GM23338 (cell line): ENCODE measurements around the gene TPCN2. TPM values are rescaled to one million over a fixed set of nuclear protein-coding genes. Genes with fewer than 3 reads are reported as not detected.

Experiments used
- ATAC-seq: fragments of 200-7000 bp; cut with Tn5 transposase; 3 replicates; pipeline ENCODE4 v1.9.1; 2020
- DNase-seq: peaks from one replicate; pipeline ENCODE4 v3.0.0-alpha.2; 2015; ENCODE audit warnings: low spot score
- H2AFZ ChIP-seq: fragments of 200-600 bp; sonication (generic); 2 replicates; pipeline ENCODE4 v1.8.0; 2016; ENCODE audit warnings: antibody characterized with exemption, mild to moderate bottlenecking, moderate library complexity
- H3F3A ChIP-seq: fragments of 200-600 bp; sonication (generic); replicated peaks from 2 replicates; pipeline ENCODE4 v1.8.0; 2017; ENCODE audit warnings: antibody characterized with exemption, mixed run types, low read depth
- H3K27ac ChIP-seq: fragments of 200-600 bp; sonication (generic); 2 replicates; pipeline ENCODE4 v1.6.1; 2016; ENCODE audit warnings: low read depth
- H3K27me3 ChIP-seq: fragments of 200-600 bp; sonication (generic); 2 replicates; pipeline ENCODE4 v1.8.0; 2016; ENCODE audit warnings: mild to moderate bottlenecking, mixed run types, moderate library complexity; ENCODE audit not compliant: insufficient read depth
- H3K36me3 ChIP-seq: fragments of 200-600 bp; sonication (generic); 2 replicates; pipeline ENCODE4 v1.8.0; 2016; ENCODE audit warnings: mild to moderate bottlenecking; ENCODE audit not compliant: insufficient read depth
- H3K4me1 ChIP-seq: fragments of 200-600 bp; sonication (generic); 2 replicates; pipeline ENCODE4 v1.8.0; 2016; ENCODE audit warnings: mild to moderate bottlenecking, moderate library complexity; ENCODE audit not compliant: insufficient read depth
- H3K4me2 ChIP-seq: fragments of 200-600 bp; sonication (generic); 2 replicates; pipeline ENCODE4 v1.7.1; 2017; ENCODE audit warnings: mixed run types
- H3K4me3 ChIP-seq: fragments of 200-600 bp; sonication (generic); 2 replicates; pipeline ENCODE4 v1.6.1; 2016; ENCODE audit warnings: mixed run types
- H3K79me2 ChIP-seq: fragments of 200-600 bp; sonication (generic); replicated peaks from 2 replicates; pipeline ENCODE4 v1.8.0; 2017; ENCODE audit warnings: mild to moderate bottlenecking; ENCODE audit not compliant: insufficient read depth
- H3K9me2 ChIP-seq: fragments of 200-600 bp; sonication (generic); 2 replicates; pipeline ENCODE4 v1.8.0; 2017; ENCODE audit not compliant: insufficient read depth
- H4K20me1 ChIP-seq: fragments of 200-600 bp; sonication (generic); replicated peaks from 2 replicates; pipeline ENCODE4 v1.8.0; 2017; ENCODE audit warnings: mild to moderate bottlenecking; ENCODE audit not compliant: insufficient read depth
- H3K27ac Mint-ChIP-seq: 2 replicates; pipeline ENCODE4 v1.8.0; 2020; ENCODE audit warnings: inconsistent platforms, mild to moderate bottlenecking, moderate library complexity, mixed read lengths
- H3K27me3 Mint-ChIP-seq: 3 replicates; pipeline ENCODE4 v1.8.0; 2022; ENCODE audit warnings: low read depth, mild to moderate bottlenecking, moderate library complexity, mixed read lengths, inconsistent platforms; ENCODE audit not compliant: insufficient read depth, poor library complexity
- H3K36me3 Mint-ChIP-seq: 3 replicates; pipeline ENCODE4 v1.8.0; 2021; ENCODE audit warnings: low read depth, mild to moderate bottlenecking, inconsistent platforms, moderate library complexity, mixed read lengths
- H3K4me1 Mint-ChIP-seq: 3 replicates; pipeline ENCODE4 v1.8.0; 2020; ENCODE audit warnings: mild to moderate bottlenecking, inconsistent platforms, mixed read lengths
- H3K4me3 Mint-ChIP-seq: 3 replicates; pipeline ENCODE4 v1.8.0; 2021; ENCODE audit warnings: moderate library complexity, mild to moderate bottlenecking, inconsistent platforms, mixed read lengths
- H3K9me3 Mint-ChIP-seq: 3 replicates; pipeline ENCODE4 v1.8.0; 2020; ENCODE audit warnings: moderate library complexity, mild to moderate bottlenecking, inconsistent platforms, mixed read lengths
- CREB1 ChIP-seq: fragments of 250-450 bp; sonication (Bioruptor Pico); IDR thresholded peaks from 2 replicates; pipeline ENCODE4 v1.5.0; 2020; ENCODE audit warnings: low read depth, mild to moderate bottlenecking, moderate library complexity
- JUNB ChIP-seq: IDR thresholded peaks from one replicate; pipeline ENCODE4 v1.6.1; 2016; ENCODE audit warnings: antibody characterized with exemption; ENCODE audit not compliant: unreplicated experiment
- POLR2AphosphoS5 ChIP-seq: IDR thresholded peaks from 2 replicates; pipeline ENCODE4 v1.6.1; 2016; ENCODE audit warnings: antibody characterized with exemption, low read depth
- STAT1 ChIP-seq: IDR thresholded peaks from one replicate; pipeline ENCODE4 v1.6.1; 2016; ENCODE audit warnings: antibody characterized with exemption; ENCODE audit not compliant: unreplicated experiment
- ZNF114 ChIP-seq: fragments of 250-450 bp; sonication (Bioruptor Pico); IDR thresholded peaks from 2 replicates; pipeline ENCODE4 v1.5.0; 2020; ENCODE audit warnings: mild to moderate bottlenecking, moderate library complexity
- ZNF331 ChIP-seq: fragments of 250-450 bp; sonication (Bioruptor Pico); IDR thresholded peaks from 2 replicates; pipeline ENCODE4 v1.5.0; 2020; ENCODE audit warnings: low read depth, mild to moderate bottlenecking, moderate library complexity
- polyA plus RNA-seq: library from polyadenylated mRNA; unstranded; fragments of >200 nt; fragmentation: Nextera tagmentation; extraction: Ambion mirVana; gene quantifications from 2 replicates; pipeline ENCODE4 v1.2.1, GENCODE V29; 2016
- total RNA-seq: library from RNA; depleted of rRNA; stranded (reverse); fragments of >200 nt; shearing (Covaris generic); gene quantifications from 2 replicates; pipeline ENCODE4 v1.2.3, GENCODE V29; 2014
- TF ChIP-seq, protein P1 (sequence below): fragments of 250-450 bp; sonication (Bioruptor Pico); IDR thresholded peaks from 2 replicates; pipeline ENCODE4 v1.5.0; 2020; ENCODE audit warnings: mild to moderate bottlenecking, moderate library complexity
- TF ChIP-seq, protein P2 (sequence below): IDR thresholded peaks from 2 replicates; pipeline ENCODE4 v1.6.1; 2016; ENCODE audit warnings: antibody characterized with exemption
- TF ChIP-seq, protein P3 (sequence below), 2 experiments: fragments of 200-600 bp in 1 of 2; sonication (generic) in 1 of 2; conservative IDR thresholded peaks; 2 replicates each; pipeline versions ENCODE4 v1.5.1 to v1.6.1; 2016 to 2017; ENCODE audit warnings: antibody characterized with exemption in 2 of 2, low read depth in 2 of 2, mild to moderate bottlenecking in 2 of 2, moderate library complexity in 1 of 2
- TF ChIP-seq, protein P4 (sequence below): IDR thresholded peaks from one replicate; pipeline ENCODE4 v1.6.1; 2018; ENCODE audit warnings: antibody characterized with exemption; ENCODE audit not compliant: unreplicated experiment

The TPCN2 gene
- total and polyA plus RNA-seq, 2 experiments from 2014 or later = 5.8 to 14.7 TPM

DNA sequence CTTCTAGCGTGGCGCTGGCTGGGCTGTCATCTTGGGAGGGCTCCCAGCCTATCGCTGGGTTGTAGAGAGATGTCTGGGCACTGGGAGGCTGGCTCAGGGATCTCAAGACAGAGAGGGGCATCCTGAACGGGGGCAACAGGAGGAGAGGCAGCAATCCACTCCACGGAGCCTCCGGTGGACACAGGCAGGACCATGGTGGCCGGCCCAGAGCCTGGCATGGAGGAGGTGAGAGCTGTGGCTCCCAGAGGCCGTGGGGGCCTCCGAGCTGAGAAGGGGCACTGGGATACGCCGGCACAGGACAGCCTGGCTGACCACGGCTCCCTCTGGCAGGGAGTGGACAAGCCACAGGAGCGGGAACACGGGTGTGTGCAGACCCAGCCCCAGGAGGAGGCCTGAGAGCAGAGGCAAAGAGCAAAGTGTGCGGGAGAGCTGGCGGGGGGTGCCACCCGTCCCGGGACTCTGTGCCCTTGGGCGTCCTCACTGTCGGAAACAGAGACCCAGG is 44.8 kb upstream of the TPCN2 start (continued):
- TF ChIP-seq, protein P1, sequence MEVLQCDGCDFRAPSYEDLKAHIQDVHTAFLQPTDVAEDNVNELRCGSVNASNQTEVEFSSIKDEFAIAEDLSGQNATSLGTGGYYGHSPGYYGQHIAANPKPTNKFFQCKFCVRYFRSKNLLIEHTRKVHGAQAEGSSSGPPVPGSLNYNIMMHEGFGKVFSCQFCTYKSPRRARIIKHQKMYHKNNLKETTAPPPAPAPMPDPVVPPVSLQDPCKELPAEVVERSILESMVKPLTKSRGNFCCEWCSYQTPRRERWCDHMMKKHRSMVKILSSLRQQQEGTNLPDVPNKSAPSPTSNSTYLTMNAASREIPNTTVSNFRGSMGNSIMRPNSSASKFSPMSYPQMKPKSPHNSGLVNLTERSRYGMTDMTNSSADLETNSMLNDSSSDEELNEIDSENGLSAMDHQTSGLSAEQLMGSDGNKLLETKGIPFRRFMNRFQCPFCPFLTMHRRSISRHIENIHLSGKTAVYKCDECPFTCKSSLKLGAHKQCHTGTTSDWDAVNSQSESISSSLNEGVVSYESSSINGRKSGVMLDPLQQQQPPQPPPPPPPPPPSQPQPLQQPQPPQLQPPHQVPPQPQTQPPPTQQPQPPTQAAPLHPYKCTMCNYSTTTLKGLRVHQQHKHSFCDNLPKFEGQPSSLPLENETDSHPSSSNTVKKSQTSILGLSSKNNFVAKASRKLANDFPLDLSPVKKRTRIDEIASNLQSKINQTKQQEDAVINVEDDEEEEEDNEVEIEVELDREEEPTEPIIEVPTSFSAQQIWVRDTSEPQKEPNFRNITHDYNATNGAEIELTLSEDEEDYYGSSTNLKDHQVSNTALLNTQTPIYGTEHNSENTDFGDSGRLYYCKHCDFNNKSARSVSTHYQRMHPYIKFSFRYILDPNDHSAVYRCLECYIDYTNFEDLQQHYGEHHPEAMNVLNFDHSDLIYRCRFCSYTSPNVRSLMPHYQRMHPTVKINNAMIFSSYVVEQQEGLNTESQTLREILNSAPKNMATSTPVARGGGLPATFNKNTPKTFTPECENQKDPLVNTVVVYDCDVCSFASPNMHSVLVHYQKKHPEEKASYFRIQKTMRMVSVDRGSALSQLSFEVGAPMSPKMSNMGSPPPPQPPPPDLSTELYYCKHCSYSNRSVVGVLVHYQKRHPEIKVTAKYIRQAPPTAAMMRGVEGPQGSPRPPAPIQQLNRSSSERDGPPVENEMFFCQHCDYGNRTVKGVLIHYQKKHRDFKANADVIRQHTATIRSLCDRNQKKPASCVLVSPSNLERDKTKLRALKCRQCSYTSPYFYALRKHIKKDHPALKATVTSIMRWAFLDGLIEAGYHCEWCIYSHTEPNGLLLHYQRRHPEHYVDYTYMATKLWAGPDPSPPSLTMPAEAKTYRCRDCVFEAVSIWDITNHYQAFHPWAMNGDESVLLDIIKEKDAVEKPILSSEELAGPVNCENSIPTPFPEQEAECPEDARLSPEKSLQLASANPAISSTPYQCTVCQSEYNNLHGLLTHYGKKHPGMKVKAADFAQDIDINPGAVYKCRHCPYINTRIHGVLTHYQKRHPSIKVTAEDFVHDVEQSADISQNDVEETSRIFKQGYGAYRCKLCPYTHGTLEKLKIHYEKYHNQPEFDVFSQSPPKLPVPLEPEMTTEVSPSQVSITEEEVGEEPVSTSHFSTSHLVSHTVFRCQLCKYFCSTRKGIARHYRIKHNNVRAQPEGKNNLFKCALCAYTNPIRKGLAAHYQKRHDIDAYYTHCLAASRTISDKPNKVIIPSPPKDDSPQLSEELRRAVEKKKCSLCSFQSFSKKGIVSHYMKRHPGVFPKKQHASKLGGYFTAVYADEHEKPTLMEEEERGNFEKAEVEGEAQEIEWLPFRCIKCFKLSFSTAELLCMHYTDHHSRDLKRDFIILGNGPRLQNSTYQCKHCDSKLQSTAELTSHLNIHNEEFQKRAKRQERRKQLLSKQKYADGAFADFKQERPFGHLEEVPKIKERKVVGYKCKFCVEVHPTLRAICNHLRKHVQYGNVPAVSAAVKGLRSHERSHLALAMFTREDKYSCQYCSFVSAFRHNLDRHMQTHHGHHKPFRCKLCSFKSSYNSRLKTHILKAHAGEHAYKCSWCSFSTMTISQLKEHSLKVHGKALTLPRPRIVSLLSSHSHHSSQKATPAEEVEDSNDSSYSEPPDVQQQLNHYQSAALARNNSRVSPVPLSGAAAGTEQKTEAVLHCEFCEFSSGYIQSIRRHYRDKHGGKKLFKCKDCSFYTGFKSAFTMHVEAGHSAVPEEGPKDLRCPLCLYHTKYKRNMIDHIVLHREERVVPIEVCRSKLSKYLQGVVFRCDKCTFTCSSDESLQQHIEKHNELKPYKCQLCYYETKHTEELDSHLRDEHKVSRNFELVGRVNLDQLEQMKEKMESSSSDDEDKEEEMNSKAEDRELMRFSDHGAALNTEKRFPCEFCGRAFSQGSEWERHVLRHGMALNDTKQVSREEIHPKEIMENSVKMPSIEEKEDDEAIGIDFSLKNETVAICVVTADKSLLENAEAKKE (CRISPR knock-in tag) = no peak
- TF ChIP-seq, protein P2, sequence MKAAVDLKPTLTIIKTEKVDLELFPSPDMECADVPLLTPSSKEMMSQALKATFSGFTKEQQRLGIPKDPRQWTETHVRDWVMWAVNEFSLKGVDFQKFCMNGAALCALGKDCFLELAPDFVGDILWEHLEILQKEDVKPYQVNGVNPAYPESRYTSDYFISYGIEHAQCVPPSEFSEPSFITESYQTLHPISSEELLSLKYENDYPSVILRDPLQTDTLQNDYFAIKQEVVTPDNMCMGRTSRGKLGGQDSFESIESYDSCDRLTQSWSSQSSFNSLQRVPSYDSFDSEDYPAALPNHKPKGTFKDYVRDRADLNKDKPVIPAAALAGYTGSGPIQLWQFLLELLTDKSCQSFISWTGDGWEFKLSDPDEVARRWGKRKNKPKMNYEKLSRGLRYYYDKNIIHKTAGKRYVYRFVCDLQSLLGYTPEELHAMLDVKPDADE = no peak
- TF ChIP-seq, protein P3, sequence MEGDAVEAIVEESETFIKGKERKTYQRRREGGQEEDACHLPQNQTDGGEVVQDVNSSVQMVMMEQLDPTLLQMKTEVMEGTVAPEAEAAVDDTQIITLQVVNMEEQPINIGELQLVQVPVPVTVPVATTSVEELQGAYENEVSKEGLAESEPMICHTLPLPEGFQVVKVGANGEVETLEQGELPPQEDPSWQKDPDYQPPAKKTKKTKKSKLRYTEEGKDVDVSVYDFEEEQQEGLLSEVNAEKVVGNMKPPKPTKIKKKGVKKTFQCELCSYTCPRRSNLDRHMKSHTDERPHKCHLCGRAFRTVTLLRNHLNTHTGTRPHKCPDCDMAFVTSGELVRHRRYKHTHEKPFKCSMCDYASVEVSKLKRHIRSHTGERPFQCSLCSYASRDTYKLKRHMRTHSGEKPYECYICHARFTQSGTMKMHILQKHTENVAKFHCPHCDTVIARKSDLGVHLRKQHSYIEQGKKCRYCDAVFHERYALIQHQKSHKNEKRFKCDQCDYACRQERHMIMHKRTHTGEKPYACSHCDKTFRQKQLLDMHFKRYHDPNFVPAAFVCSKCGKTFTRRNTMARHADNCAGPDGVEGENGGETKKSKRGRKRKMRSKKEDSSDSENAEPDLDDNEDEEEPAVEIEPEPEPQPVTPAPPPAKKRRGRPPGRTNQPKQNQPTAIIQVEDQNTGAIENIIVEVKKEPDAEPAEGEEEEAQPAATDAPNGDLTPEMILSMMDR (conservative IDR thresholded peaks at IDR 0.05; ENCODE audit: low read depth in 2 of 2) = no peak

DNA sequence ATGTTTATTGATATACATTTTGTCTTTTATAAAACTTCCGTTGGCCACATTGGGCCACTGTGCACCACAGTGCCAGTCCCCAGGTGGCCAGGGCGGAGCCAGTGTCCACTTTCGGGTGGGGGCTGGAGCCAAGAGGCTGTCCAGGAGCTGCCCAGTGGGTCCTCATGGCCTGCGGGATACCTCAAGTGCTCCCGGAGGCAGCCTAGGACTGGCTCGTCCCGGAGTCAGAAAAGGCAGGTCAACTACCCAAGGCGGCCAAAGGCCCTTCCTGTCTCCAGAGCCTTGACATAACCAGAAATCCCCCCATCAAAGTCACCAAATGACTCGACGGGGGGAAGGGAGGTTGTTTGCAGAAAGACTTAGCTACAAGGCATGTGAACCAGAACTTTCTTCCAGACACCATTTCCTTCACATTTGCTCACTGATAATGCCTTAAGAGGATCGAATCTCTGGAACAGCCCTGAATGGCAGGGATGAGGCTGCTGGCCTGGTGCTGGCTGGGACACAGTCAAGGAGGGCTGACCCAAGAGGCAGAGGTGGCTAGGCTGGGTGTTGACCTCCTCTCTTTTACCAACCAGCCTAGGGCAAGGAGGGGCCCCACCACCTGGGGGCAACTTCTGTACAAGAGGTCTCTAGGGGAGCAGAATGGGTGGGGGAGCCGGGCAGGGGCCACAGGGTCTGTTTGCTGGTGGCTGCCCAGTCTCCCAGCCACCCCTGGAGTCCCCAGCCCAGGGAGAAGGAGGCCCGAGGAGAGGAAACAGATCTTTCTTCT is 44.1 kb upstream of the TPCN2 start:
- Histone ChIP-seq H4K20me1 (no peaks in the 10 kb centered on the region), H3K79me2 (no peaks in the 10 kb centered on the region), H3K4me2 (no peak overlapping the region), H2AFZ (no peak overlapping the region), H3K4me3 (no peak overlapping the region), H3K4me1 (no peaks in the 10 kb centered on the region), H3K27me3 (no peaks in the 10 kb centered on the region), H3K9me2 (no peaks in the 10 kb centered on the region), H3K27ac (no peak overlapping the region), H3K36me3 (no peaks in the 10 kb centered on the region), H3F3A (no peaks in the 10 kb centered on the region)
- Mint-ChIP-seq H3K4me3 (no peak overlapping the region), H3K27ac (no peak overlapping the region), H3K36me3 (peaks cover 3% of the 10 kb centered on the region; the same call in 1 of the 3 replicates), H3K27me3 (peaks cover 8% of the 10 kb centered on the region), H3K9me3 (no peaks in the 10 kb centered on the region), H3K4me1 (peaks cover 3% of the 10 kb centered on the region; the same call in 1 of the 3 replicates)
- no peak for DNase-seq
- no peak for ATAC-seq
- TF ChIP-seq POLR2AphosphoS5 (no peak), JUNB (no peak), ZNF331 (CRISPR knock-in tag) (no peak), CREB1 (CRISPR knock-in tag) (no peak), STAT1 (no peak), ZNF114 (no peak)
- TF ChIP-seq, protein P2 = no peak
- TF ChIP-seq, protein P4, sequence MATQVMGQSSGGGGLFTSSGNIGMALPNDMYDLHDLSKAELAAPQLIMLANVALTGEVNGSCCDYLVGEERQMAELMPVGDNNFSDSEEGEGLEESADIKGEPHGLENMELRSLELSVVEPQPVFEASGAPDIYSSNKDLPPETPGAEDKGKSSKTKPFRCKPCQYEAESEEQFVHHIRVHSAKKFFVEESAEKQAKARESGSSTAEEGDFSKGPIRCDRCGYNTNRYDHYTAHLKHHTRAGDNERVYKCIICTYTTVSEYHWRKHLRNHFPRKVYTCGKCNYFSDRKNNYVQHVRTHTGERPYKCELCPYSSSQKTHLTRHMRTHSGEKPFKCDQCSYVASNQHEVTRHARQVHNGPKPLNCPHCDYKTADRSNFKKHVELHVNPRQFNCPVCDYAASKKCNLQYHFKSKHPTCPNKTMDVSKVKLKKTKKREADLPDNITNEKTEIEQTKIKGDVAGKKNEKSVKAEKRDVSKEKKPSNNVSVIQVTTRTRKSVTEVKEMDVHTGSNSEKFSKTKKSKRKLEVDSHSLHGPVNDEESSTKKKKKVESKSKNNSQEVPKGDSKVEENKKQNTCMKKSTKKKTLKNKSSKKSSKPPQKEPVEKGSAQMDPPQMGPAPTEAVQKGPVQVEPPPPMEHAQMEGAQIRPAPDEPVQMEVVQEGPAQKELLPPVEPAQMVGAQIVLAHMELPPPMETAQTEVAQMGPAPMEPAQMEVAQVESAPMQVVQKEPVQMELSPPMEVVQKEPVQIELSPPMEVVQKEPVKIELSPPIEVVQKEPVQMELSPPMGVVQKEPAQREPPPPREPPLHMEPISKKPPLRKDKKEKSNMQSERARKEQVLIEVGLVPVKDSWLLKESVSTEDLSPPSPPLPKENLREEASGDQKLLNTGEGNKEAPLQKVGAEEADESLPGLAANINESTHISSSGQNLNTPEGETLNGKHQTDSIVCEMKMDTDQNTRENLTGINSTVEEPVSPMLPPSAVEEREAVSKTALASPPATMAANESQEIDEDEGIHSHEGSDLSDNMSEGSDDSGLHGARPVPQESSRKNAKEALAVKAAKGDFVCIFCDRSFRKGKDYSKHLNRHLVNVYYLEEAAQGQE = no peak
